ENCODE measurements around the gene ARHGEF38.

Gene ARHGEF38

GRCh38 chr4:105594099-105595010 lies 41.9 kb downstream of the ARHGEF38 start:
- H3K4me2 ChIP-seq (ENCODE audit: low read length): peak overlapping the region; percentile 12
- no peaks in the 10 kb centered on the region for H3K9me3 ChIP-seq (ENCODE audit: control insufficient read depth, insufficient read depth, low read length)
- H3K79me2 ChIP-seq (ENCODE audit: control insufficient read depth, low read length): no peaks in the 10 kb centered on the region
- no peaks in the 10 kb centered on the region for H3F3A ChIP-seq (ENCODE audit: control insufficient read depth, insufficient read depth)
- no peaks in the 10 kb centered on the region for H3K36me3 ChIP-seq (ENCODE audit: control insufficient read depth, low read length)
- H3K9me2 ChIP-seq (replicated peaks; ENCODE audit: control insufficient read depth, low read length): no peaks in the 10 kb centered on the region
- peaks cover 10% of the 10 kb centered on the region for H3K4me1 ChIP-seq (ENCODE audit: control insufficient read depth, low read length)
- H4K20me1 ChIP-seq (ENCODE audit: control insufficient read depth, insufficient read depth, low read depth, low read length): no peaks in the 10 kb centered on the region
- TF ChIP-seq CTCF (IDR thresholded peaks at IDR 0.05; ENCODE audit: low read depth, low read length, poor library complexity, severe bottlenecking) (no peak), EZH2phosphoT487 (IDR thresholded peaks at IDR 0.05; ENCODE audit: borderline replicate concordance, low read length) (no peak)
- no peak overlapping the region for H3K27ac ChIP-seq (ENCODE audit: low read depth, low read length)
- no peak overlapping the region for H3K4me3 ChIP-seq (ENCODE audit: low read length)
- no peaks in the 10 kb centered on the region for H3K27me3 ChIP-seq (ENCODE audit: control insufficient read depth, low read length)

GRCh38 chr4:105596684-105597083 lies 44.3 kb downstream of the ARHGEF38 start:
- Histone ChIP-seq H3K9me3 (ENCODE audit: control insufficient read depth, insufficient read depth, low read length) (no peaks in the 10 kb centered on the region), H3K79me2 (ENCODE audit: control insufficient read depth, low read length) (no peaks in the 10 kb centered on the region), H3F3A (ENCODE audit: control insufficient read depth, insufficient read depth) (no peaks in the 10 kb centered on the region), H3K27ac (ENCODE audit: low read depth, low read length) (no peak overlapping the region), H3K4me3 (ENCODE audit: low read length) (no peak overlapping the region), H3K4me2 (ENCODE audit: low read length) (no peak overlapping the region), H3K27me3 (ENCODE audit: control insufficient read depth, low read length) (no peaks in the 10 kb centered on the region), H3K36me3 (ENCODE audit: control insufficient read depth, low read length) (no peaks in the 10 kb centered on the region), H3K4me1 (ENCODE audit: control insufficient read depth, low read length) (peaks cover 10% of the 10 kb centered on the region), H3K9me2 (replicated peaks; ENCODE audit: control insufficient read depth, low read length) (no peaks in the 10 kb centered on the region), H4K20me1 (ENCODE audit: control insufficient read depth, insufficient read depth, low read depth, low read length) (no peaks in the 10 kb centered on the region)
- no peak for TF ChIP-seq EZH2phosphoT487 (IDR thresholded peaks at IDR 0.05; ENCODE audit: borderline replicate concordance, low read length)
- TF ChIP-seq CTCF (IDR thresholded peaks at IDR 0.05; ENCODE audit: low read depth, low read length, poor library complexity, severe bottlenecking): no peak

DNA sequence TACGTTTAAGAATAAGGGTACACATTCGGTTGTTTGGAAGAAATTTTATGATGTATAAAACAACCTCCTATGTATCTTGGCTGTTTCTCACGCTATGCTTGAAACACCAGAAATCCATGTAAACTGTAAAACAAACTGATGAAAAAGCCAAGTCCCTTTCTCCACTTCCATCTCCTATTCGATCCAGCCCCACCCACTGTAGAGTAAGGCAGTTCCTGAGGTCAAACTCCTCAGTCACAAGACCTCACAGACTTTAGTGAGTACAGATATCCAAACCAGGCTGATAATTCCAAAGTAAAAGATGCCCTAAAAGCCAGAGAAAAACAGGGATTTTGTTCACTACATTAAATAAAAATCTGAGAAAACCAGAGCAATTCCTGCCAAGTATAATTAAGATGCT lies 45.6 kb downstream of the ARHGEF38 start:
- Histone ChIP-seq H3K27me3 (ENCODE audit: control insufficient read depth, low read length) (no peaks in the 10 kb centered on the region), H3K9me2 (replicated peaks; ENCODE audit: control insufficient read depth, low read length) (no peaks in the 10 kb centered on the region), H3K36me3 (ENCODE audit: control insufficient read depth, low read length) (no peaks in the 10 kb centered on the region), H3K27ac (ENCODE audit: low read depth, low read length) (no peak overlapping the region), H3K4me2 (ENCODE audit: low read length) (no peak overlapping the region), H3K4me1 (ENCODE audit: control insufficient read depth, low read length) (peaks cover 10% of the 10 kb centered on the region), H3K4me3 (ENCODE audit: low read length) (no peak overlapping the region), H3K9me3 (ENCODE audit: control insufficient read depth, insufficient read depth, low read length) (no peaks in the 10 kb centered on the region), H4K20me1 (ENCODE audit: control insufficient read depth, insufficient read depth, low read depth, low read length) (no peaks in the 10 kb centered on the region), H3K79me2 (ENCODE audit: control insufficient read depth, low read length) (no peaks in the 10 kb centered on the region), H3F3A (ENCODE audit: control insufficient read depth, insufficient read depth) (no peaks in the 10 kb centered on the region)
- TF ChIP-seq EZH2phosphoT487 (IDR thresholded peaks at IDR 0.05; ENCODE audit: borderline replicate concordance, low read length) (no peak), CTCF (IDR thresholded peaks at IDR 0.05; ENCODE audit: low read depth, low read length, poor library complexity, severe bottlenecking) (no peak)

Data from DOHH2 (cell line).